Lung (tissue), 12 donors: ENCODE measurements around the gene LATS2. TPM values are rescaled to one million over a fixed set of nuclear protein-coding genes. Genes with fewer than 3 reads are reported as not detected.
A peak's percentile ranks its signal among the peaks of the same experiment; 100 is the strongest.
"Not testable (repeated sequence)": the region's sequence is repeated elsewhere in the genome, so short reads cannot be mapped to it uniquely, and the experiment has no call there.

Experiments used
- ATAC-seq: fragments of 200-7000 bp; cut with Tn5 transposase; one replicate; pipeline ENCODE4 v1.9.1; 2020; ENCODE audit warnings: moderate number of reproducible peaks; ENCODE audit not compliant: insufficient read depth, low FRiP score
- DNase-seq, 3 donors: peaks; one replicate each; pipeline ENCODE4 v3.0.0-alpha.2; 2013 to 2017
- H3K27ac ChIP-seq, 2 donors: one replicate each; pipeline ENCODE4 v1.5.1; 2013; ENCODE audit warnings: mild to moderate bottlenecking in 2 of 2, moderate library complexity in 2 of 2, control low read depth in 1 of 2, inconsistent platforms in 1 of 2, low read depth in 1 of 2, low read length in 1 of 2
- H3K27me3 ChIP-seq, 3 donors: one replicate each; pipeline ENCODE4 v1.5.1; 2013; ENCODE audit warnings: low read length in 2 of 3; ENCODE audit not compliant: control insufficient read depth in 3 of 3, insufficient read depth in 3 of 3
- H3K36me3 ChIP-seq, 4 donors: one replicate each; pipeline ENCODE4 v1.5.1; 2013; ENCODE audit warnings: low read length in 4 of 4, mild to moderate bottlenecking in 1 of 4, moderate library complexity in 1 of 4; ENCODE audit not compliant: control insufficient read depth in 4 of 4, insufficient read depth in 4 of 4
- H3K4me1 ChIP-seq, 5 donors: one replicate each; pipeline ENCODE4 v1.5.1; 2013; ENCODE audit warnings: low read length in 5 of 5, mild to moderate bottlenecking in 2 of 5, moderate library complexity in 1 of 5; ENCODE audit not compliant: control insufficient read depth in 5 of 5, insufficient read depth in 5 of 5
- H3K4me3 ChIP-seq: one replicate; pipeline ENCODE4 v1.5.1; 2013; ENCODE audit warnings: mild to moderate bottlenecking, control low read depth, moderate library complexity
- H3K9ac ChIP-seq, 2 donors: one replicate each; pipeline ENCODE4 v1.5.1; 2013; ENCODE audit warnings: low read length in 2 of 2, control low read depth in 1 of 2; ENCODE audit not compliant: insufficient read depth in 1 of 2
- H3K9me3 ChIP-seq, 4 donors: one replicate each; pipeline ENCODE4 v1.5.1; 2013; ENCODE audit warnings: low read length in 3 of 4, mild to moderate bottlenecking in 1 of 4, moderate library complexity in 1 of 4; ENCODE audit not compliant: control insufficient read depth in 4 of 4, insufficient read depth in 3 of 4
- CTCF ChIP-seq: IDR thresholded peaks from 2 replicates; pipeline ENCODE4 v1.5.1; 2012; ENCODE audit warnings: mild to moderate bottlenecking; ENCODE audit errors: control extremely low read depth, extremely low read depth
- WGBS, 2 donors: extraction: QIAGEN DNeasy Blood & Tissue Kit; methylation state at CpG; one replicate each; pipeline ENCODE4 v1.1.7; 2013; 5-methylcytosine and 5-hydroxymethylcytosine counted together
- polyA plus RNA-seq, 2 donors: library from polyadenylated mRNA; stranded (reverse); fragments of 200-250 nt; gene quantifications; one replicate each; pipeline ENCODE4 v1.2.1, GENCODE V29; 2013
- total RNA-seq, 2 donors: library from RNA; depleted of rRNA in 1 of 2; stranded (reverse); fragments of >200 nt in 1 of 2; gene quantifications; one replicate each; pipeline ENCODE4 v1.2.1, GENCODE V29; 2014 to 2021
- donor health status: control.
- donor health status: control.
- donor health status: Bipolar disorder and iron deficiency.
- donor health status: healthy.
- donor health status: DM: yes; HTN: yes; CAD: no.

Gene LATS2
- total and polyA plus RNA-seq, 4 donors: 7.7 to 37.5 (median 21.3) TPM

- TF ChIP-seq CTCF: no peak
- ATAC-seq: no peak
- Histone ChIP-seq H3K9me3 (no peaks in the 10 kb centered on the region), H3K36me3 (no peaks in the 10 kb centered on the region), H3K9ac (no peak overlapping the region), H3K4me1 (no peaks in the 10 kb centered on the region), H3K27me3 (no peaks in the 10 kb centered on the region), H3K27ac (no peak overlapping the region), H3K4me3 (no peak overlapping the region)
- DNase-seq: no peak
- WGBS, 2 donors: 76 to 91% methylated on average over 16 of the region's 16 CpGs
These were observed 108.5 kb downstream of the LATS2 start for GRCh38 chr13:20952838-20953237.

- H3K27ac ChIP-seq, H3K36me3 ChIP-seq, ATAC-seq, H3K9ac ChIP-seq, H3K4me3 ChIP-seq, H3K4me1 ChIP-seq, H3K9me3 ChIP-seq, DNase-seq: not testable (repeated sequence)
- H3K27me3 ChIP-seq: peaks cover 0 to 16% (median 12%) of the 10 kb centered on the region in 3 donors
- 73 to 88% methylated on average over 3 of the region's 3 CpGs for whole genome bisulfite sequencing, 2 donors
These were observed 113.4 kb downstream of the LATS2 start for GRCh38 chr13:20948001-20948400.

GRCh38 chr13:20945952-20946383 is 115.4 kb downstream of the LATS2 start:
- H3K4me3 ChIP-seq: no peak overlapping the region
- H3K27ac ChIP-seq: no peak overlapping the region
- H3K9me3 ChIP-seq: no peaks in the 10 kb centered on the region
- TF ChIP-seq CTCF: no peak
- H3K36me3 ChIP-seq: no peaks in the 10 kb centered on the region
- peaks cover 0 to 16% (median 12%) of the 10 kb centered on the region in 3 donors for H3K27me3 ChIP-seq
- ATAC-seq (no peak), DNase-seq (peak; percentile 17 to 46 (median 20))
- peaks cover 0 to 3% (median 0%) of the 10 kb centered on the region in 5 donors for H3K4me1 ChIP-seq
- H3K9ac ChIP-seq: no peak overlapping the region
- 2 to 7% methylated on average over 29 of the region's 29 CpGs for WGBS, 2 donors

- peaks cover 0 to 16% (median 12%) of the 10 kb centered on the region in 3 donors for H3K27me3 ChIP-seq
- 57 to 67% methylated on average over 22 of the region's 22 CpGs for WGBS, 2 donors
- no peak overlapping the region for H3K9ac ChIP-seq
- no peak overlapping the region for H3K4me3 ChIP-seq
- DNase-seq (no peak), ATAC-seq (no peak)
- no peaks in the 10 kb centered on the region for H3K36me3 ChIP-seq
- peak overlapping the region in 1 of 2 donors; percentile 64 for H3K27ac ChIP-seq
- H3K9me3 ChIP-seq: no peaks in the 10 kb centered on the region
- H3K4me1 ChIP-seq: peaks cover 0 to 12% (median 0%) of the 10 kb centered on the region in 5 donors
- no peak for TF ChIP-seq CTCF
These were observed 118.3 kb downstream of the LATS2 start for GRCh38 chr13:20942938-20943559.

- not testable (repeated sequence) for H3K4me3 ChIP-seq, H3K27me3 ChIP-seq, ATAC-seq, H3K27ac ChIP-seq, DNase-seq, H3K4me1 ChIP-seq, H3K9me3 ChIP-seq, H3K36me3 ChIP-seq, H3K9ac ChIP-seq
- WGBS, 2 donors: 84 to 91% methylated on average over 10 of the region's 10 CpGs
These were observed 120.9 kb downstream of the LATS2 start for GRCh38 chr13:20940511-20940910.
